ENCODE results near the gene BASP1. TPM values are rescaled to one million over a fixed set of nuclear protein-coding genes. Genes with fewer than 3 reads are reported as not detected.
"Not testable (repeated sequence)": the region's sequence is repeated elsewhere in the genome, so short reads cannot be mapped to it uniquely, and the experiment has no call there.

Gene BASP1
- polyA plus RNA-seq, 1 of the 3 experiments (the other 2 are of a cell fraction): 107 TPM

DNA sequence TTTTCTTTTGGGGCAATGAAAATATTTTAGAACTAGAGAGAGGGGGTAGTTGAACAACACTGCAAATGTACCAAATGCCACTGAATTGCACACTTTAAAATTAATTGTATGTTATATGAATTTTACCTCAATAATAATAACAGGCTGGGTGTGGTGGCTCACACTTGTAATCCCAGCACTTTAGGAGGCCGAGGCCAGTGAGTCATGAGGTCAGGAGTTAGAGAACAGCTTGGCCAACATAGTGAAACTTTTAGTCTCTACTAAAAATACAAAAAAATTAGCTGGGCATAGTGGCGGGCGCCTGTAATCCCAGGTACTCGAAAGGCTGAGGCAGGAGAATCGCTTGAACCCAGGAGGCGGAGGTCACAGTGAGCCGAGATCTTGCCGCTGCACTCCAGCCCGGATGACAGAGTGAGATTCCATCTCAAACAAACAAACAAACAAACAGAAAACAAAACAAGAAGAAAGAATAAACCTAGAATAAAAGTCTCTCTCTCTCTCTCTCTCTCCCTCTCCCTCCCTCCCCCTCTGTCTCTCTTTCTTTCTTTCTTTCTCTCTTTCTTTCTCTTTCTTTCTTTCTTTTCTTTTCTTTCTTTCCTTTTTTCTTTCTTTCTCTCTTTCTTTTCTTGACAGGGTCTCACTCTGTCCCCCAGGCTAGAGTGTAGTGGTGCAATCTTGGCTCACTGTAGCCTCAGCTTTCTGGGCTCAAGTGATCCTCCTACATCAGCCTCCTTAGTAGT lies 91.1 kb downstream of the BASP1 start:
- Histone ChIP-seq H3K4me2 (no peak overlapping the region), H3K4me1 (ENCODE audit: control insufficient read depth in 1 of 2, insufficient read depth in 2 of 2, low read depth in 1 of 2, low read length in 1 of 2) (no peaks in the 10 kb centered on the region; a peak in 1 of 4 replicates), H3F3A (replicated peaks; ENCODE audit: insufficient read depth) (no peaks in the 10 kb centered on the region), H3K9me3 (no peaks in the 10 kb centered on the region), H2AFZ (ENCODE audit: low read depth) (no peak overlapping the region), H3K9ac (no peak overlapping the region), H3K27ac (ENCODE audit: low read depth in 2 of 2, low read length in 1 of 2) (no peak overlapping the region), H3K27me3 (ENCODE audit: insufficient read depth) (no peaks in the 10 kb centered on the region), H3K9me2 (no peaks in the 10 kb centered on the region), H3K36me3 (replicated peaks in 1 of 2; ENCODE audit: control insufficient read depth in 1 of 2, insufficient read depth in 2 of 2, low read length in 1 of 2) (no peaks in the 10 kb centered on the region), H3K79me2 (ENCODE audit: insufficient read depth) (no peaks in the 10 kb centered on the region), H3K4me3 (ENCODE audit: low read depth in 2 of 2, low read length in 1 of 2) (no peak overlapping the region), H4K20me1 (ENCODE audit: insufficient read depth) (no peaks in the 10 kb centered on the region)
- ChIA-PET CTCF (no interaction called here), POLR2A (no interaction called here)
- TF ChIP-seq JUND (IDR thresholded peaks at IDR 0.05) (no peak), RCOR1 (IDR thresholded peaks at IDR 0.05; ENCODE audit: low read length) (no peak), CHD2 (IDR thresholded peaks at IDR 0.05; ENCODE audit: low read length, partially characterized antibody) (no peak)
- DNase-seq: no peak
- 78% methylated on average over 9 of the region's 9 CpGs for WGBS (ENCODE audit: low lambda C conversion rate)

DNA sequence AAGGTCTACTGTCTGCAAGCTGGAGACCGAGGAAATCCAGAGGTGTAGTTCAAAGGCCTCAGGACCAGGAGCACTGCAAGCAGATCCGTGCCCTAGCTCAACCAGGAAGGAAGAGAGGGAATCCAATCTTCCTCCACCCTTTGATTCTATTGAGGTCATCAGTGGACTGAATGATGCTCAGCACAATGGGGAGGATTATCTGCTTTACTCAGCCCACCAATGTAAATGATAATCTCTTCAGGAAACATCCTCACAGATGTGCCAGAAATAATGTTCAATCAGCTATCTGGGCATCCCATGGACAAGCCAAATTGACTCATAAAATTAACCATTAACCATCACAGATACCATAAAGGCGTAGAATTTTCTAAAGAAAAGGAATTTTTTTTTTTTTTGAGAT lies 92.0 kb downstream of the BASP1 start:
- H4K20me1 ChIP-seq (ENCODE audit: insufficient read depth): no peaks in the 10 kb centered on the region
- DNase-seq: no peak
- no peaks in the 10 kb centered on the region for H3K79me2 ChIP-seq (ENCODE audit: insufficient read depth)
- no peaks in the 10 kb centered on the region for H3K27me3 ChIP-seq (ENCODE audit: insufficient read depth)
- TF ChIP-seq FOSL2 (IDR thresholded peaks at IDR 0.05; ENCODE audit: borderline replicate concordance, low read depth) (no peak), YY1 (IDR thresholded peaks at IDR 0.05; ENCODE audit: low read depth) (no peak), RXRA (IDR thresholded peaks at IDR 0.05; ENCODE audit: borderline replicate concordance, low read depth) (no peak), MXI1 (IDR thresholded peaks at IDR 0.05; ENCODE audit: low read depth, low read length) (no peak), NRF1 (IDR thresholded peaks at IDR 0.05; ENCODE audit: low read depth, low read length) (no peak), GABPA (IDR thresholded peaks at IDR 0.05; ENCODE audit: low read depth) (no peak), CHD2 (IDR thresholded peaks at IDR 0.05; ENCODE audit: low read length, partially characterized antibody) (no peak), FOXM1 (IDR thresholded peaks at IDR 0.05; ENCODE audit: low read depth) (no peak), TEAD4 (IDR thresholded peaks at IDR 0.05; ENCODE audit: borderline replicate concordance, insufficient read depth) (no peak), TCF12 (IDR thresholded peaks at IDR 0.05) (no peak), NFIC (IDR thresholded peaks at IDR 0.05; ENCODE audit: borderline replicate concordance) (no peak), RCOR1 (IDR thresholded peaks at IDR 0.05; ENCODE audit: low read length) (no peak), ELF1 (IDR thresholded peaks at IDR 0.05) (no peak), FOXJ3 (CRISPR knock-in tag; IDR thresholded peaks at IDR 0.05) (no peak)
- TF ChIP-seq, protein P1, sequence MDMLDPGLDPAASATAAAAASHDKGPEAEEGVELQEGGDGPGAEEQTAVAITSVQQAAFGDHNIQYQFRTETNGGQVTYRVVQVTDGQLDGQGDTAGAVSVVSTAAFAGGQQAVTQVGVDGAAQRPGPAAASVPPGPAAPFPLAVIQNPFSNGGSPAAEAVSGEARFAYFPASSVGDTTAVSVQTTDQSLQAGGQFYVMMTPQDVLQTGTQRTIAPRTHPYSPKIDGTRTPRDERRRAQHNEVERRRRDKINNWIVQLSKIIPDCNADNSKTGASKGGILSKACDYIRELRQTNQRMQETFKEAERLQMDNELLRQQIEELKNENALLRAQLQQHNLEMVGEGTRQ (IDR thresholded peaks at IDR 0.05; ENCODE audit: borderline replicate concordance, low read depth, low read length): no peak
- TF ChIP-seq, protein P2, sequence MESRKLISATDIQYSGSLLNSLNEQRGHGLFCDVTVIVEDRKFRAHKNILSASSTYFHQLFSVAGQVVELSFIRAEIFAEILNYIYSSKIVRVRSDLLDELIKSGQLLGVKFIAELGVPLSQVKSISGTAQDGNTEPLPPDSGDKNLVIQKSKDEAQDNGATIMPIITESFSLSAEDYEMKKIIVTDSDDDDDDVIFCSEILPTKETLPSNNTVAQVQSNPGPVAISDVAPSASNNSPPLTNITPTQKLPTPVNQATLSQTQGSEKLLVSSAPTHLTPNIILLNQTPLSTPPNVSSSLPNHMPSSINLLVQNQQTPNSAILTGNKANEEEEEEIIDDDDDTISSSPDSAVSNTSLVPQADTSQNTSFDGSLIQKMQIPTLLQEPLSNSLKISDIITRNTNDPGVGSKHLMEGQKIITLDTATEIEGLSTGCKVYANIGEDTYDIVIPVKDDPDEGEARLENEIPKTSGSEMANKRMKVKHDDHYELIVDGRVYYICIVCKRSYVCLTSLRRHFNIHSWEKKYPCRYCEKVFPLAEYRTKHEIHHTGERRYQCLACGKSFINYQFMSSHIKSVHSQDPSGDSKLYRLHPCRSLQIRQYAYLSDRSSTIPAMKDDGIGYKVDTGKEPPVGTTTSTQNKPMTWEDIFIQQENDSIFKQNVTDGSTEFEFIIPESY (IDR thresholded peaks at IDR 0.05; ENCODE audit: borderline replicate concordance, low read depth): no peak
- TF ChIP-seq, protein P3, sequence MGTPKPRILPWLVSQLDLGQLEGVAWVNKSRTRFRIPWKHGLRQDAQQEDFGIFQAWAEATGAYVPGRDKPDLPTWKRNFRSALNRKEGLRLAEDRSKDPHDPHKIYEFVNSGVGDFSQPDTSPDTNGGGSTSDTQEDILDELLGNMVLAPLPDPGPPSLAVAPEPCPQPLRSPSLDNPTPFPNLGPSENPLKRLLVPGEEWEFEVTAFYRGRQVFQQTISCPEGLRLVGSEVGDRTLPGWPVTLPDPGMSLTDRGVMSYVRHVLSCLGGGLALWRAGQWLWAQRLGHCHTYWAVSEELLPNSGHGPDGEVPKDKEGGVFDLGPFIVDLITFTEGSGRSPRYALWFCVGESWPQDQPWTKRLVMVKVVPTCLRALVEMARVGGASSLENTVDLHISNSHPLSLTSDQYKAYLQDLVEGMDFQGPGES (IDR thresholded peaks at IDR 0.05; ENCODE audit: low read depth, low read length): no peak
- TF ChIP-seq, protein P4, sequence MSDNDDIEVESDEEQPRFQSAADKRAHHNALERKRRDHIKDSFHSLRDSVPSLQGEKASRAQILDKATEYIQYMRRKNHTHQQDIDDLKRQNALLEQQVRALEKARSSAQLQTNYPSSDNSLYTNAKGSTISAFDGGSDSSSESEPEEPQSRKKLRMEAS (IDR thresholded peaks at IDR 0.05; ENCODE audit: low read depth): no peak
- no peak overlapping the region for H2AFZ ChIP-seq (ENCODE audit: low read depth)
- ChIA-PET CTCF (no interaction called here), POLR2A (no interaction called here)
- H3K4me3 ChIP-seq (ENCODE audit: low read depth in 2 of 2, low read length in 1 of 2): no peak overlapping the region
- 40% methylated on average over 3 of the region's 3 CpGs for whole genome bisulfite sequencing (ENCODE audit: low lambda C conversion rate)
- H3K36me3 ChIP-seq (replicated peaks in 1 of 2; ENCODE audit: control insufficient read depth in 1 of 2, insufficient read depth in 2 of 2, low read length in 1 of 2): no peaks in the 10 kb centered on the region
- H3K9me3 ChIP-seq: no peaks in the 10 kb centered on the region
- no peaks in the 10 kb centered on the region for H3K9me2 ChIP-seq
- H3K4me1 ChIP-seq (ENCODE audit: control insufficient read depth in 1 of 2, insufficient read depth in 2 of 2, low read depth in 1 of 2, low read length in 1 of 2): no peaks in the 10 kb centered on the region; a peak in 2 of 4 replicates
- no peaks in the 10 kb centered on the region for H3F3A ChIP-seq (replicated peaks; ENCODE audit: insufficient read depth)
- H3K9ac ChIP-seq: no peak overlapping the region
- no peak overlapping the region for H3K4me2 ChIP-seq
- no peak overlapping the region for H3K27ac ChIP-seq (ENCODE audit: low read depth in 2 of 2, low read length in 1 of 2)

DNA sequence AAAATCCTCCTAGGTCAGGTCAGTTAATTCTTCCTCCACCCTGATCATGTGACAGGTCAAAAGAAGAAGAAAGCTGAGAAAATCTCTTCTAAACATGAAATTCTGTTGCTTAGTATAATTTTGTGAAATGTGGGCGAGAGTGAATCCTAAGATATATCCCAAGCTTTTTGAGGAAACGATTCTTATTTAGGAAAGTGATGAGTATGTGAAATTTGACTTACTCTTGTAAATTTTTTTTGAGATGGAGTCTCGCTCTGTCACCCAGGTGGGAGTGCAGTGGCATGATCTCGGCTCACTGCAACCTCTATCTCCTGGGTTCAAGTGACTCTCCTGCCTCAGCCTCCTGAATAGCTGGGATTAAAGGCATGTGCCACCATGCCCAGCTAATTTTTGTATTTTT lies 93.1 kb downstream of the BASP1 start:
- H3K9ac ChIP-seq; H3K4me3 ChIP-seq (ENCODE audit: low read depth in 2 of 2, low read length in 1 of 2); H4K20me1 ChIP-seq (ENCODE audit: insufficient read depth); H3K27ac ChIP-seq (ENCODE audit: low read depth in 2 of 2, low read length in 1 of 2); H3K4me1 ChIP-seq (ENCODE audit: control insufficient read depth in 1 of 2, insufficient read depth in 2 of 2, low read depth in 1 of 2, low read length in 1 of 2); H3F3A ChIP-seq (replicated peaks; ENCODE audit: insufficient read depth); H3K9me3 ChIP-seq; H3K9me2 ChIP-seq; H3K36me3 ChIP-seq (replicated peaks in 1 of 2; ENCODE audit: control insufficient read depth in 1 of 2, insufficient read depth in 2 of 2, low read length in 1 of 2); H2AFZ ChIP-seq (ENCODE audit: low read depth); POLR2A ChIA-PET; H3K27me3 ChIP-seq (ENCODE audit: insufficient read depth); CTCF ChIA-PET; H3K79me2 ChIP-seq (ENCODE audit: insufficient read depth); DNase-seq; H3K4me2 ChIP-seq: not testable (repeated sequence)
- 79% methylated on average over 4 of the region's 4 CpGs for WGBS (ENCODE audit: low lambda C conversion rate)
